Kidney (tissue), 14 donors: Measurements from ENCODE around the gene GADD45GIP1. TPM values are rescaled to one million over a fixed set of nuclear protein-coding genes. Genes with fewer than 3 reads are reported as not detected.

Source experiments
- DNase-seq, 5 donors: peaks; one replicate each; pipeline ENCODE4 v3.0.0-alpha.2; 2013 to 2020
- FAIRE-seq: peaks from 2 replicates; lab custom pipeline; 2012; peaks lifted over from hg19 to GRCh38; lab: Jason Lieb, UNC
- H3K27ac ChIP-seq, 2 donors: one replicate each; pipeline ENCODE4 v1.7.0; 2013; ENCODE audit warnings: low read depth in 2 of 2, low read length in 2 of 2, inconsistent platforms in 1 of 2
- H3K27me3 ChIP-seq: one replicate; pipeline ENCODE4 v1.7.1; 2013; ENCODE audit warnings: low read length, inconsistent platforms; ENCODE audit not compliant: control insufficient read depth, insufficient read depth
- H3K36me3 ChIP-seq, 3 donors: one replicate each; pipeline versions ENCODE4 v1.7.0 to v1.7.1; 2013; ENCODE audit warnings: low read length in 3 of 3, control low read depth in 1 of 3, inconsistent platforms in 1 of 3; ENCODE audit not compliant: insufficient read depth in 3 of 3, control insufficient read depth in 2 of 3
- H3K4me1 ChIP-seq, 3 donors: one replicate each; pipeline versions ENCODE4 v1.7.0 to v1.7.1; 2013; ENCODE audit warnings: low read length in 3 of 3, inconsistent platforms in 1 of 3, low read depth in 1 of 3; ENCODE audit not compliant: control insufficient read depth in 2 of 3, insufficient read depth in 2 of 3
- H3K4me3 ChIP-seq, 3 donors: one replicate each; pipeline versions ENCODE4 v1.7.0 to v1.8.1; 2013; ENCODE audit warnings: low read length in 3 of 3, control low read depth in 1 of 3, inconsistent platforms in 1 of 3
- H3K9ac ChIP-seq, 3 donors: one replicate each; pipeline versions ENCODE4 v1.7.0 to v1.7.1; 2013; ENCODE audit warnings: low read length in 3 of 3, control low read depth in 1 of 3, inconsistent platforms in 1 of 3
- H3K9me3 ChIP-seq, 3 donors: one replicate each; pipeline versions ENCODE4 v1.7.0 to v1.7.1; 2013; ENCODE audit warnings: low read length in 3 of 3, control low read depth in 1 of 3, inconsistent platforms in 1 of 3; ENCODE audit not compliant: control insufficient read depth in 2 of 3, insufficient read depth in 1 of 3
- CTCF ChIP-seq: IDR thresholded peaks from 3 replicates; pipeline ENCODE4 v1.5.1; 2012; ENCODE audit warnings: mild to moderate bottlenecking, moderate library complexity, borderline replicate concordance; ENCODE audit not compliant: insufficient read depth; ENCODE audit errors: extremely low read depth
- intact Hi-C: fragments of 100-400 bp; cut with DNase I; formaldehyde crosslinking; loops from one replicate; pipeline ENCODE4 v1.11.1; 2022
- polyA plus RNA-seq: library from polyadenylated mRNA; stranded (reverse); fragments of 350-450 nt; fragmentation: Illumina TruSeq; extraction: RNeasy Lipid Tissue Mini Kit (QIAGEN cat#74804); gene quantifications from one replicate; pipeline ENCODE4 v1.2.3, GENCODE V29; 2014; ENCODE audit warnings: low read depth, low replicate concordance; ENCODE audit not compliant: insufficient read depth
- total RNA-seq: library from RNA; stranded (reverse); fragmentation: NEBNext Ultra II Directional; extraction: Animal tissue kit (Norgen Biotek cat#: 25700); gene quantifications from one replicate; pipeline ENCODE4 v1.2.1, GENCODE V29; 2021
- donor health status: control.
- donor health status: control.
- donor health status: control.
- donor health status: control.
- donor health status: control.
- donor health status: DM: yes; HTN: yes; CAD: no.
- donor health status: Normal renal cell carcinoma (clear cell type).

Gene GADD45GIP1
- total and polyA plus RNA-seq, 2 donors from 2014 or later, result 18.4 to 71.3 TPM

DNA sequence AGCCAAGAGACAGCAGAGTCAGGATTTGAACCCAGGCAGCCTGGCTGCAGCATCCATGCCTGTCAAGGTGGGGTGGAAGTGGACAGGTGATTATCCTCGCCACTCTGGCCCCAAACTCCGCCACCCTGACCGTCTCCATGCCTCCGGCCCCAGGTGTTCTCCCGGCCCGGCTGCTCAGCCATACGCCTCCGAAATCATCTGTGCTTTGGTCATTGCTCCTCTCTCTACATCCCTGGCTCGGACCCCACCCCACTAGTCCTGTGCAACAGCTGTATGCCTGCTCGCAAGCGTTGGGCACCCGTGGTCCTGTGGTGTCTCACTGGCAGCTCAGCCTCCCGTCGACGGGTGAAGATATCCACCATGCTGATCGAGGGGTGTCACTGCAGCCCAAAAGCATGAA is 16.2 kb upstream of the GADD45GIP1 start:
- FAIRE-seq (no peak), DNase-seq (no peak)
- Histone ChIP-seq H3K36me3 (no peaks in the 10 kb centered on the region), H3K4me1 (peaks cover 0 to 2% (median 0%) of the 10 kb centered on the region in 3 donors), H3K9me3 (no peaks in the 10 kb centered on the region), H3K27ac (no peak overlapping the region), H3K4me3 (no peak overlapping the region), H3K9ac (no peak overlapping the region), H3K27me3 (no peaks in the 10 kb centered on the region)
- no peak for TF ChIP-seq CTCF
- intact Hi-C loops, result loop anchor here (10.0 kb wide), 1 partner anchor 92 kb away; no protein-coding TSS in a partner anchor

DNA sequence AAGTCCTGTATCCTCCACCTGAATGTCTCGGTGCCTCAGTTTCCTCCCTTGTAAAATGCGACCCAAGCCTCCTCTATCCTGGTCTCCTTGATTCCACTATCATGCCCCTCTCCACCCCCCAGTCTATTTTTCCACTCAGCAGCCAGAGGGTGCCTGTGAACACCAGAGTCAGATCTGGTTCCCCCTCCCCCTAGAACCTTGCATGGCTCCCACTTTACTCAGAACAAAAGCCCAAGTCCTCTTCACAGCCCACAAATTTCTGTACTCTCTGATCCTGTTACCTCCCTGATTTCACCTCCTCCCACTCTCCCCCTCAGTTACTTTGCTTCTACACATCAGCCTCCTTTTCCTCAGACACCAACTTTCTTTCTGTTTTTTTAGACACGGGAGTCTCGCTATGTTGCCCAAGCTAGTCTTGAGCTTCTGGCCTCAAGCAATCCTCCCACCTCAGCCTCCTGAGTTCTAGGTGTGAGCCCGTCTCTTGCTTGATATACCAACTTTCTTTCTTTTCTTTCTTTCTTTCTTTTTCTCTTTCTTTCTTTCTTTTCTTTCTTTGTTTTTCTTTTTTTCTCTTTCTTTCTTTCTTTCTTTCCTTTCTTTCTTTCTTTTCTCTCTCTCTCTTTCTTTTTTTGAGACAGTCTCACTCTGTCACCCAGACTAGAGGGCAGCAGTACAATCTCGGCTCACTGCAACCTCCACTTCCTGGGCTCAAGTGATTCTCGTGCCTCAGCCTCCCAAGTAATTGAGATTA is 13.2 kb upstream of the GADD45GIP1 start:
- Histone ChIP-seq H3K27me3 (no peaks in the 10 kb centered on the region), H3K9me3 (no peaks in the 10 kb centered on the region), H3K36me3 (no peaks in the 10 kb centered on the region), H3K9ac (no peak overlapping the region), H3K4me3 (no peak overlapping the region), H3K4me1 (peaks cover 0 to under 1% (median 0%) of the 10 kb centered on the region in 3 donors), H3K27ac (no peak overlapping the region)
- TF ChIP-seq CTCF, result no peak
- no peak for DNase-seq
- no peak for FAIRE-seq
- intact Hi-C loops, result loop anchor here (10.0 kb wide), 1 partner anchor 95 kb away; no protein-coding TSS in a partner anchor

DNA sequence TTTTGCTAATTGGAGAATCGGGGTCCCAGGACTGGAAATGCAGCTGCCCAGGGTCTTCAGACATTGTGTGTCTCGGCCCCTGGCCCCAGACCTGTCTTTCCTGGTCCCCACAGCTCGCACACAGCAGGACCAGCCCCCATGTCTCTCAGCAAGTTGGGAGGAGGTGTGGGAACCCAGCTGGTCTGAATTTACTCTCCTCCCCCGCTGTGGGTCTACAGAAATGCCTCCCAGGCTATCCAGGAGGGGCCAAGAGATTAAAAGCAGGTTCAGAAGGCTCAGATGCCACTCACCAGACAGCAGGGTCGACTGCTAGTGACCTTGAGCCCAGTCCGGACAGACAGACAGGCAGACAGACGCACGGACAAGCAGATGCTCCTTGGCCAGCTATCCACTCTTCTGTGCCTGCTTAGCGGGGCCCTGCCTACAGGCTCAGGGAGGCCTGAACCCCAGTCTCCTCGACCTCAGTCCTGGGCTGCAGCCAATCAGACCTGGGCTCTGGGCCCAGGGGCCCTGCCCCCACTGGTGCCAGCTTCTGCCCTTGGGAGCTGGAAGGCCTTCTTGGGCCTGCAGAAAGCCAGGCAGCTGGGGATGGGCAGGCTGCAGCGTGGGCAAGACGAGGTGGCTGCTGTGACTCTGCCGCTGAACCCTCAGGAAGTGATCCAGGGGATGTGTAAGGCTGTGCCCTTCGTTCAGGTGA is 12.4 kb upstream of the GADD45GIP1 start, which contains the start of gene DAND5:
Gene DAND5, plus strand, starts transcription at position 285 of the 697 bp plus-strand sequence. Its CDS starts 85 bp downstream, at position 370.
- Histone ChIP-seq H3K27ac (no peak within 1 kb of the TSS), H3K9ac (no peak within 1 kb of the TSS), H3K9me3 (no peaks in the 10 kb centered on the region), H3K4me1 (peaks cover 0 to 2% (median 0%) of the 10 kb centered on the region in 3 donors), H3K27me3 (no peaks in the 10 kb centered on the region), H3K4me3 (no peak within 1 kb of the TSS), H3K36me3 (no peaks in the 10 kb centered on the region)
- FAIRE-seq (no peak), DNase-seq (no peak)
- no peak for TF ChIP-seq CTCF
- intact Hi-C loops, result no loop called here
